ENCODE results near the gene PIK3IP1.
"Not testable (repeated sequence)": the region's sequence is repeated elsewhere in the genome, so short reads cannot be mapped to it uniquely, and the experiment has no call there.

PIK3IP1 gene, protein sequence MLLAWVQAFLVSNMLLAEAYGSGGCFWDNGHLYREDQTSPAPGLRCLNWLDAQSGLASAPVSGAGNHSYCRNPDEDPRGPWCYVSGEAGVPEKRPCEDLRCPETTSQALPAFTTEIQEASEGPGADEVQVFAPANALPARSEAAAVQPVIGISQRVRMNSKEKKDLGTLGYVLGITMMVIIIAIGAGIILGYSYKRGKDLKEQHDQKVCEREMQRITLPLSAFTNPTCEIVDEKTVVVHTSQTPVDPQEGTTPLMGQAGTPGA

DNA sequence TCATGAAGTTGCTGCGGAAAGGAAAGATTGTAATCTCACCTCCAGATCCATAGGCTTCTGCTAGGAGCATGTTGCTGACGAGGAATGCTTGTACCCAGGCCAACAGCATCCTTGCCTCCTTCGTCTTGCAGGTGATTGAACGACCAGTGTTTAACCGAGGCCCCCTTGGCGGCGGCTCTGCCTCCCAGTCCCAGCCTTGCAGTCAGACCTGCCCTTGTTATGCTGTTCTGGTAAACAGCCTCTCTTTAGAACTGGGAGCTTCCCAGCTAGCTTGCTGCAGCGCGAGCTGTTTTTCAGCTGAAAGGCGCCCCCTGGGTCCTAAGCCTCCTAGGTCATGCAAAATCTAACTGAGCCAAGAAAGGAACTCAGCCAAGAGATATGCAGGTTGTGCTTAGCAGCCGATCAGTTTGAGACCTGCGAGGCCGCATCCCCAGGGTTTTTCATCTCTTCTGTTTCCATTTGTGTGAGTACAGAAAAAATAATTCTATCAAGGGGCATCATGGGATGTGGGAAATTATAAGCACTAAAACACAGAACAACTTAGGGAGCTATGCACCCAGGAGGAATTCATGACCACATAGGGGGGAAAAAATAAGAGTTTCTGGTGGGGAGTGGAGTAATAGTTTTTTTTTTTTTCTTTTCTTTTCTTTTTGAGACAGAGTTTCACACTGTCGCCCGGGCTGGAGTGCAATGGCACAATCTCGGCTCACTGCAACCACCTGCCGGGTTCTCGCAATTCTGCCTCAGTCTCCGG is at the start of gene PIK3IP1:
Gene PIK3IP1, minus strand, starts transcription at position 253 of the 754 bp plus-strand sequence. Its CDS starts 144 bp downstream, at position 109.
- DNase-seq (ENCODE audit: low read depth in 2 of 2): peak; percentile 71 to 78

GRCh38 chr22:31341386-31342088 is 49.2 kb upstream of the PIK3IP1 start:
- DNase-seq (ENCODE audit: low read depth in 2 of 2): no peak

GRCh38 chr22:31340765-31341247 is 48.5 kb upstream of the PIK3IP1 start:
- DNase-seq (ENCODE audit: low read depth in 2 of 2): no peak

DNA sequence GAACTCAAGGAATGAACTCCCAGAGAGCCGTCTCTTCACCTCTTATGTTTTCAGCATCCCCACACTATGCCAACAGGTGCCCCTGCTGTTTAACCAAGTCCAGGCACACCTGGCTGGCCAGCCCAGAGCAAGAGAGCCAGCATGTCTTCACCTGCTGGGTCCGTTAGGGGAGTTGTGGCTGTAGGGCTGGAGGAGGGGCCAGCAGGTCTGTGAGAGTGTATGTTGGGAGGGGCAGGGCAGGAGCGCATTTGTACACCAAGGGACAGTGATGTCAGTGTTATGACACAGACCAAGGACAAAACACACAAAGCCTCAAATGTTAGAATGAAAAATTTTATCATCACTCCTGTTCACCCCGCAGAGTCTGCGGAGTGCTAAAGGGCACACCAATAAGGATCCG is 48.1 kb upstream of the PIK3IP1 start:
- no peak for DNase-seq (ENCODE audit: low read depth in 2 of 2)

GRCh38 chr22:31339148-31339832 is 47.0 kb upstream of the PIK3IP1 start:
- no peak for DNase-seq (ENCODE audit: low read depth in 2 of 2)

- DNase-seq (ENCODE audit: low read depth in 2 of 2): no peak
Measured at GRCh38 chr22:31337178-31337577, 44.9 kb upstream of the PIK3IP1 start.

GRCh38 chr22:31334329-31334728 is 42.0 kb upstream of the PIK3IP1 start:
- no peak for DNase-seq (ENCODE audit: low read depth in 2 of 2)

DNA sequence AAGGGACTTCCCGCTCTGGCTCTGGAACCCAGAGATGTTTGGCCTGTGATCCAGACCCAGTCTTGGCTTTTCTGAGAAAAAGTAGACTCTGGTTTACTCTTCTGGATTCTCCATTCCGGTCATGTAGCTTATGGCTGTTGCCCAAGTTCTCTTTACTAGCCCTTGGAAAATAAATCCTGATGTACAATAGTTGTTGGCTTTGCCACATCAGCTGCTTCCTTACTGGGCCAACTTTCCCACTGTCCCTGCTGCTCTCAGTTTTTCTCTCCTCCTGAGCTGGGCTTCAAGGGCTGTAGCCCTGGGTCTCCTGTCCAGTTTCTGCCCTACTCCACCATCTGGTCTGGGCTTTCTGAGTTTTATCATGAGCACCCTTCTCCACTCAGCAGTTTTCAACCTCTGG is 41.4 kb upstream of the PIK3IP1 start:
- no peak for DNase-seq (ENCODE audit: low read depth in 2 of 2)

GRCh38 chr22:31332886-31333285 is 40.6 kb upstream of the PIK3IP1 start:
- no peak for DNase-seq (ENCODE audit: low read depth in 2 of 2)

- DNase-seq (ENCODE audit: low read depth in 2 of 2): no peak
Measured at GRCh38 chr22:31332010-31332409, 39.7 kb upstream of the PIK3IP1 start.

DNA sequence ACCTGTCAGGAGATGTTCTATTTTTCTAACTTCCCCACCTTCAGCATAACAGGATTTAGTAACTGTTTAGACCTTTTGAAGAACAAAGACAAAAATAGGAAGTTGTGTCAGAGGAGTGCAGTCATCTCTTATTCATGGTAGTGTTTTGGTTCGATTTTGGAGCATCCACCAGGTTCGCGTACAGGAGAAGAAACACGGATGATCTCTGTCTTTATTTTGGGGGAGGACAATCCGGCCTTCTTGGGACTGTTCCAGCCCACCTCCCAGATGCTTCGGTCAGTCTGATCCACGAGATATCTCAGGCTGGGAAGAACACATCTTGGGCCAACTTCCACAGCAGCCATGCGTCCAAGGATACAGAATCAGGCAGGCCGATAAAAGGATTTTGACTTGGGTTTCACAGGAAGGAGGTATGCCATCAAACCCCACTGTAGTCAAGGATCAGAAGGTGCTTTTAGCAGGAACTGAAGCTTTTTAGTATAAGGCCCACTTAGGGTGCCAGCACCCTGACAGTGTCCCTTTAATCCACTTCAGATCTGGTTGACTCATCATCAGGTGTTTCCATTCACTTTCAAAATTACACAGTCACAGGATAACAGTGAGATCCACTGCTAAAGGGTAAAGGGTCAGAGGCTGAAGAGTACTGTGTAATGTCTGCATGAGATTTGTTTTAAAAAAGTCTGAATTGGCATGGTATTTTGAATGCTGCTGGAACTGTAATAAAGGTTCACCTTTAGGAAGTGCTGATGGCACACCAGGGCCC is 37.3 kb upstream of the PIK3IP1 start:
- DNase-seq (ENCODE audit: low read depth in 2 of 2): no peak

- no peak for DNase-seq (ENCODE audit: low read depth in 2 of 2)
Measured at GRCh38 chr22:31329029-31329428, 36.7 kb upstream of the PIK3IP1 start.

DNA sequence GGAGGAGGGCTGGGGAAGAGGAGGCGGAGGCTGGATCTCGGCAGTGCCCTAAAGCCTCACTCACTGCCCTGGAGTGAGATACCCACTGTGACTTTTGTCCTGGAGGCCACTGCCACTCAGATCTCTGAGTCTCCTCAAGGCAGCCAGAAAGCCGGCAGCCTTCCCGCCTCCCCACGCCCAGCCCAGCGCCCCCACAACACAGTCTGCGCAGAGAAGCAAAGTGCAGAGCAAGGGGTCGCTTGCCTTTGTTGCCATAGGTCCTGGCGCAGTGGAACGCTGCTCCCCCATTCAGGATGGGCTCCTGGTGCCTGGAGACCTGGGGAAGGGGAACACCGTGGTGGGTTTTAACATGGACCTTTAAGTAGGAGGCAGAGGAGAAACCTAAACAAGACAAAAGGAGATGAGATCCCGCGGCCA is 36.3 kb upstream of the PIK3IP1 start:
- DNase-seq (ENCODE audit: low read depth in 2 of 2): no peak

GRCh38 chr22:31327806-31328543 is 35.7 kb upstream of the PIK3IP1 start:
- DNase-seq (ENCODE audit: low read depth in 2 of 2): no peak

- DNase-seq (ENCODE audit: low read depth in 2 of 2): no peak
Measured at GRCh38 chr22:31326877-31327276, 34.6 kb upstream of the PIK3IP1 start.

- DNase-seq (ENCODE audit: low read depth in 2 of 2): no peak
Measured at GRCh38 chr22:31323578-31324550, 31.6 kb upstream of the PIK3IP1 start.

- no peak for DNase-seq (ENCODE audit: low read depth in 2 of 2)
Measured at GRCh38 chr22:31321421-31321820, 29.1 kb upstream of the PIK3IP1 start.

DNA sequence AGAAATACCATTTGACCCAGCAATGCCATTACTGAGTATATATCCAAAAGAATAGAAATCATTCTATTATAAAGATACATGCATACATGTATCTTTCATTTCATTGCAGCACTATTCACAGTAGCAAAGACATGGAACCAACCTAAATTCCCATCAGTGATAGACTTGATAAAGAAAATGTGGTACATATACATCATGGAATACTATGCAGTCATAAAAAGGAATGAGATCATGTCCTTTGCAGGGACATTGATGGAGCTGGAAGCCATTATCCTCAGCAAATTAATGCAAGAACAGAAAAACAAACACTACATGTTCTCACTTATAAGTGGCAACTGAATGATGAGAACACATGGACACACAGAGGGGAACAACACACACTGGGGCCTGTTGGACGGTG is 21.9 kb upstream of the PIK3IP1 start:
- not testable (repeated sequence) for DNase-seq (ENCODE audit: low read depth in 2 of 2)

Data from stimulated activated CD8-positive, alpha-beta memory T cell treated with anti-CD3 and anti-CD28 coated beads, Interleukin-2, amount 100 ng/mL, for 1 hour (primary cell).